Endothelial cell (in vitro differentiated cells): ENCODE measurements around the gene CDC37. TPM values are rescaled to one million over a fixed set of nuclear protein-coding genes. Genes with fewer than 3 reads are reported as not detected.

Experiments used
- DNase-seq: peaks from one replicate; pipeline ENCODE4 v3.0.0; 2021; ENCODE audit warnings: low spot score
- H3K27ac Mint-ChIP-seq: one replicate; pipeline ENCODE4 v1.8.0; 2021; ENCODE audit warnings: mixed read lengths, inconsistent platforms; ENCODE audit not compliant: unreplicated experiment
- H3K27me3 Mint-ChIP-seq: one replicate; pipeline ENCODE4 v1.8.0; 2021; ENCODE audit warnings: mild to moderate bottlenecking, moderate library complexity, mixed read lengths, inconsistent platforms; ENCODE audit not compliant: unreplicated experiment
- H3K36me3 Mint-ChIP-seq: one replicate; pipeline ENCODE4 v1.8.0; 2021; ENCODE audit warnings: mild to moderate bottlenecking, low read depth, mixed read lengths, inconsistent platforms; ENCODE audit not compliant: unreplicated experiment
- H3K4me1 Mint-ChIP-seq: one replicate; pipeline ENCODE4 v1.8.0; 2021; ENCODE audit warnings: mild to moderate bottlenecking, mixed read lengths, inconsistent platforms; ENCODE audit not compliant: unreplicated experiment
- H3K4me3 Mint-ChIP-seq: one replicate; pipeline ENCODE4 v1.8.0; 2021; ENCODE audit warnings: mild to moderate bottlenecking, mixed read lengths, inconsistent platforms; ENCODE audit not compliant: unreplicated experiment
- H3K9me3 Mint-ChIP-seq: one replicate; pipeline ENCODE4 v1.8.0; 2021; ENCODE audit warnings: mixed read lengths, inconsistent platforms; ENCODE audit not compliant: unreplicated experiment
- total RNA-seq: library from RNA; stranded (reverse); fragmentation: NEBNext Ultra II Directional; extraction: Animal tissue kit (Norgen Biotek cat#: 25700); gene quantifications from one replicate; pipeline ENCODE4 v1.2.1, GENCODE V29; 2021; ENCODE audit not compliant: unreplicated experiment
- TF ChIP-seq, protein P1 (sequence below): fragments of 200-600 bp; sonication (generic); IDR thresholded peaks from one replicate; pipeline ENCODE4 v1.5.0; 2021; ENCODE audit warnings: antibody characterized with exemption; ENCODE audit not compliant: unreplicated experiment

CDC37 gene
- total RNA-seq, 1 donor from 2014 or later: 386 TPM

DNA sequence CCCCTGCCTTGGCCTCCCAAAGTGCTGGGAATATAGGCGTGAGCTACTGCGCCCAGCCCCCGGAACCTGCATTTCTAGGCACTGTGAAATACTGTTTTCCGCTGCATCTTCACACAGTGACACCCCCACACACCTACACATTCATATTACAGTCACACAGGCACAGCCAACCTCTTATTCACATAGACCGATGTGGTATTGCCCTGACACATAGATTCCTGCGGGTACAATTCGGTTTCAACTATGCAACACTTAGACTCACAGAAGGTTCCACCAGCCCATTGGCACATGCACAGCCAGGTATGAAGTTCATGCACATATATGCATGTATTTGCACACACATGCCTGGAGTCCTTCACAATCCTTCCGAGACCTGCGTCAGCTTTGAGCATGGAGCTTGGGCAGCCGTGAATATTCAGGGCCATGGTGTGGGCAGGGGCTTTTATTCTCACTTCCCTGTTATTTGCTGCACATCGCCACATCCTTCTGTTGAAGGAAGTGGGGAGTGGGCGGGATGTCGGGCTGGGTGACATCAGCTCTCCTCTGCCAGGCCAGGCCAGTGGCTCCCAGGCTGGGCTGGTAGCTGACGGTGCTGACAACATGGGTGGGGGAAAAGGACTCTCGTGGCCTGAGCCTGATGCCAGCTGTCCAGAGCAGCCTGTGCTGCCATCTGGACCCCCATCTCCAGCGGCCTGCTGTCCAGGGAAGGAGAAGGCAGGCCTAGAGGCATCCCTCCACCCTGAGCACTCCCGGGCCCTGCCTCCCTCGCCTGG is 5.4 kb upstream of the CDC37 start:
- Mint-ChIP-seq H3K27me3 (peaks cover 11% of the 10 kb centered on the region), H3K4me1 (peaks cover 22% of the 10 kb centered on the region), H3K4me3 (peak overlapping the region; percentile 51), H3K36me3 (no peaks in the 10 kb centered on the region), H3K27ac (no peak overlapping the region), H3K9me3 (no peaks in the 10 kb centered on the region)
- DNase-seq: no peak
- TF ChIP-seq, protein P1, sequence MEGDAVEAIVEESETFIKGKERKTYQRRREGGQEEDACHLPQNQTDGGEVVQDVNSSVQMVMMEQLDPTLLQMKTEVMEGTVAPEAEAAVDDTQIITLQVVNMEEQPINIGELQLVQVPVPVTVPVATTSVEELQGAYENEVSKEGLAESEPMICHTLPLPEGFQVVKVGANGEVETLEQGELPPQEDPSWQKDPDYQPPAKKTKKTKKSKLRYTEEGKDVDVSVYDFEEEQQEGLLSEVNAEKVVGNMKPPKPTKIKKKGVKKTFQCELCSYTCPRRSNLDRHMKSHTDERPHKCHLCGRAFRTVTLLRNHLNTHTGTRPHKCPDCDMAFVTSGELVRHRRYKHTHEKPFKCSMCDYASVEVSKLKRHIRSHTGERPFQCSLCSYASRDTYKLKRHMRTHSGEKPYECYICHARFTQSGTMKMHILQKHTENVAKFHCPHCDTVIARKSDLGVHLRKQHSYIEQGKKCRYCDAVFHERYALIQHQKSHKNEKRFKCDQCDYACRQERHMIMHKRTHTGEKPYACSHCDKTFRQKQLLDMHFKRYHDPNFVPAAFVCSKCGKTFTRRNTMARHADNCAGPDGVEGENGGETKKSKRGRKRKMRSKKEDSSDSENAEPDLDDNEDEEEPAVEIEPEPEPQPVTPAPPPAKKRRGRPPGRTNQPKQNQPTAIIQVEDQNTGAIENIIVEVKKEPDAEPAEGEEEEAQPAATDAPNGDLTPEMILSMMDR: no peak

GRCh38 chr19:10407096-10407495 is 3.8 kb upstream of the CDC37 start:
- peaks cover 24% of the 10 kb centered on the region for H3K27me3 Mint-ChIP-seq
- no peak for DNase-seq
- TF ChIP-seq, protein P1: no peak

GRCh38 chr19:10406191-10406590 is 2.8 kb upstream of the CDC37 start:
- TF ChIP-seq, protein P1: no peak
- Mint-ChIP-seq H3K36me3 (peaks cover 9% of the 10 kb centered on the region), H3K27ac (no peak overlapping the region), H3K4me1 (peaks cover 35% of the 10 kb centered on the region), H3K27me3 (peaks cover 25% of the 10 kb centered on the region), H3K9me3 (no peaks in the 10 kb centered on the region), H3K4me3 (no peak overlapping the region)
- DNase-seq: no peak

More at GRCh38 chr19:10407096-10407495, 3.8 kb upstream of the CDC37 start:
- no peak overlapping the region for H3K27ac Mint-ChIP-seq
- no peaks in the 10 kb centered on the region for H3K9me3 Mint-ChIP-seq
- H3K4me3 Mint-ChIP-seq: no peak overlapping the region
- H3K4me1 Mint-ChIP-seq: peaks cover 31% of the 10 kb centered on the region
- peaks cover 9% of the 10 kb centered on the region for H3K36me3 Mint-ChIP-seq

GRCh38 chr19:10404888-10405820 is 1.8 kb upstream of the CDC37 start:
- no peak for DNase-seq
- Mint-ChIP-seq H3K9me3 (no peaks in the 10 kb centered on the region), H3K36me3 (peaks cover 9% of the 10 kb centered on the region), H3K27ac (peak overlapping the region; percentile 28), H3K4me1 (peaks cover 40% of the 10 kb centered on the region), H3K27me3 (peaks cover 25% of the 10 kb centered on the region), H3K4me3 (peak overlapping the region; percentile 32)
- TF ChIP-seq, protein P1: no peak
